CD4-positive, CD25-positive, alpha-beta regulatory T cell (primary cell): Measurements from ENCODE around the gene DDX11. TPM values are rescaled to one million over a fixed set of nuclear protein-coding genes. Genes with fewer than 3 reads are reported as not detected.
"Not testable (repeated sequence)": the region's sequence is repeated elsewhere in the genome, so short reads cannot be mapped to it uniquely, and the experiment has no call there.

ENCODE experiments used
- ATAC-seq, 2 donors: fragments of 150-1000 bp; cut with Tn5 transposase; one replicate each; pipeline ENCODE4 v1.10.0; 2021; ENCODE audit warnings: low read depth in 2 of 2, moderate number of reproducible peaks in 2 of 2, moderate library complexity in 1 of 2
- DNase-seq, 3 donors: peaks; one replicate each; pipeline versions ENCODE4 v3.0.0 to v3.0.0-alpha.2; 2012 to 2022; ENCODE audit warnings: mixed read lengths in 1 of 3
- H3K27ac ChIP-seq: one replicate; pipeline ENCODE4 v1.7.0; 2013; ENCODE audit warnings: mild to moderate bottlenecking, low read length; ENCODE audit not compliant: insufficient read depth, poor library complexity, severe bottlenecking
- H3K27me3 ChIP-seq: one replicate; pipeline ENCODE4 v1.7.0; 2013; ENCODE audit warnings: low read length; ENCODE audit not compliant: control insufficient read depth, insufficient read depth
- H3K36me3 ChIP-seq: one replicate; pipeline ENCODE4 v1.7.0; 2013; ENCODE audit warnings: mild to moderate bottlenecking, low read length, moderate library complexity; ENCODE audit not compliant: control insufficient read depth, insufficient read depth
- H3K4me1 ChIP-seq: 2 replicates; pipeline ENCODE4 v1.7.0; 2013; ENCODE audit warnings: mild to moderate bottlenecking, low read length; ENCODE audit not compliant: insufficient read depth, control insufficient read depth, poor library complexity, severe bottlenecking
- H3K4me3 ChIP-seq: one replicate; pipeline ENCODE4 v1.7.0; 2013; ENCODE audit warnings: low read depth, mild to moderate bottlenecking, low read length, moderate library complexity
- H3K9me3 ChIP-seq, 2 experiments: 1 replicate in 1 of 2; 2 replicates in 1 of 2; pipeline ENCODE4 v1.7.0; 2013; ENCODE audit warnings: low read length in 2 of 2, mild to moderate bottlenecking in 1 of 2, moderate library complexity in 1 of 2; ENCODE audit not compliant: control insufficient read depth in 2 of 2
- H3K27ac Mint-ChIP-seq, 3 donors: one replicate each; pipeline ENCODE4 v1.8.0; 2020 to 2022; ENCODE audit warnings: mild to moderate bottlenecking in 3 of 3, mixed read lengths in 3 of 3, moderate library complexity in 2 of 3
- H3K27me3 Mint-ChIP-seq: one replicate; pipeline ENCODE4 v1.8.0; 2022; ENCODE audit warnings: mild to moderate bottlenecking, mixed read lengths
- H3K36me3 Mint-ChIP-seq: one replicate; pipeline ENCODE4 v1.8.0; 2020; ENCODE audit warnings: mixed read lengths
- H3K4me1 Mint-ChIP-seq, 4 donors: one replicate each; pipeline ENCODE4 v1.8.0; 2020 to 2022; ENCODE audit warnings: mixed read lengths in 4 of 4, mild to moderate bottlenecking in 1 of 4
- H3K4me3 Mint-ChIP-seq, 4 donors: one replicate each; pipeline ENCODE4 v1.8.0; 2020 to 2022; ENCODE audit warnings: mild to moderate bottlenecking in 4 of 4, mixed read lengths in 4 of 4, moderate library complexity in 3 of 4
- H3K9me3 Mint-ChIP-seq, 7 donors: one replicate each; pipeline ENCODE4 v1.8.0; 2020 to 2022; ENCODE audit warnings: mixed read lengths in 7 of 7, mild to moderate bottlenecking in 3 of 7, moderate library complexity in 2 of 7
- polyA plus RNA-seq, 4 donors: library from polyadenylated mRNA; unstranded; fragments of 300-500 nt; fragmentation: Illumina TruSeq; gene quantifications; one replicate each; pipeline ENCODE4 v1.2.3, GENCODE V29; 2021
- total RNA-seq: library from RNA; stranded (reverse); gene quantifications from one replicate; pipeline ENCODE4 v1.2.3, GENCODE V29; 2022

The DDX11 gene
- total and polyA plus RNA-seq, 5 donors from 2014 or later, result 3.1 to 135 (median 9.4) TPM

DNA sequence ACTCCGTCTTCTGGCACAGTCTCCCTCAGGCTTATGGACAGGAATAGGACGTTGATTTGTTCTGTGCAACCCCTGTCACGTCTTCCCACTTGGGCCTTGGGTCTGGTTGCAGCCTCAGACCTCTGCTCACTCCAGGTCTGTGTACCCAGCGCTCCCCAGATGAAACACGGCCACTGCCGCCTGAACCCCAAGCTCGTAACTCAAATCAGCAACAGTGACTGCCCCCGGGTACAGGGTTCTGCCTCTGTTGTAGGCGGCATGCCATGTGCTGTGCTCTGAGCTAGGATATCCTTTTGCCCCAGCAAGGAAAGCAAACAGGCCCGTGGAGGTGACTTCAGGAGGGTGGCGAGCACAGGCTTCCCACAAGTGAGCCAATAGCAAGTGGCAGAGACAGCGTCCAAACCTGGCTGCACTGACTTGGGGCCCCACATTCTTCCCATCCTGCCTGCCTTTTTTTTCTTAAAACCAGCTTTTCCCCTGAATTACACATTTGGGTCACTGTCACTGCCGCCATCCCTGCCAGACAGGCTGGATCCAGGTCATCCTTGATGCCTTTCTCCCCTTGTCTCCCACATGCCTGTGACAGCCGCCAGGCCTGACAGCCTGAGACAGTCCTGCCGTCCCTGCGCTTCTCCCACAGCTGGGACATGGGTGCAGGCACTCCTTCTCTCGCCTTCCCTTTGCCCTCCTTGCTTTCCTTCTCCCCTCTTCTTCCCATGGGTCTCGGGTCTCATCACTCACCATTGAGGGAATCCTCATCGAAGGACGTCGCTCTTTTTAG lies 21.6 kb downstream of the DDX11 start:
- not testable (repeated sequence) for H3K4me1 Mint-ChIP-seq, ATAC-seq, H3K9me3 ChIP-seq, DNase-seq, H3K27me3 ChIP-seq, H3K4me3 Mint-ChIP-seq, H3K27ac Mint-ChIP-seq, H3K4me1 ChIP-seq, H3K27me3 Mint-ChIP-seq, H3K9me3 Mint-ChIP-seq, H3K27ac ChIP-seq, H3K4me3 ChIP-seq, H3K36me3 ChIP-seq
- peaks cover 19% of the 10 kb centered on the region for H3K36me3 Mint-ChIP-seq

DNA sequence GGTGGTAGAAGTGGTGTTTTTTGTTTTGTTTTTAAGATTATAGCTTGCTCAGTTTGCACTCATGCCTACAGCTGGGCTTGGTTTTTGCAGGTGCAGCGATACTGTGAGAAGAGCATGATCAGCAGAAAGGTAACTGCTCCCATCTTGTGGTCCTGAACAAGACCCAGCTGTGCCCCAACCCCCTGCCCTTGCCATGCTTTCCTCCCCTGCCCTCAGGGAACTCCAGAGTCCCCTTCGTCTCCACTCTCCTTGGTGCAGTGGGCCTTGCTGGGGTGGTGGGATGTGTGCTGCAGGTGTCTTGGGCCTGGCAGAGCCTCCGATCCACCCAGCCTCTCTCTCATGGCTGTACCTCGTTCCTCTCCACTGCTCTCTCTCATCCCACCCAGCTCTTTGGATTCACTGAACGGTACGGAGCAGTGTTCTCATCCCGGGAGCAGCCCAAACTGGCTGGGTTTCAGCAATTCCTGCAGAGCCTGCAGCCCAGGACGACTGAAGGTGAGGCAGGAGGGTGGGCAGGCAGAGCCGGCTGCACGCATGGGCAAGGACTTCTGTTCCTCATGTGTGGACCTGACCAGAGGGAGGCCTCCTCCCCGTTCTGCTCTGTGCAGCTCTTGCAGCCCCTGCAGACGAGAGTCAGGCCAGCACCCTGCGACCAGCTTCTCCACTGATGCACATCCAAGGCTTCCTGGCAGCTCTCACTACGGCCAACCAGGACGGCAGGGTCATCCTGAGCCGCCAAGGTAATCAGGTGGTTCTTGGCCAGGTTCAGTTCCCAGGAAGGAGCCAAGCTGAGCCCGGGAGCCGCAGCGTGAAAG lies 22.8 kb downstream of the DDX11 start:
- not testable (repeated sequence) for H3K27ac ChIP-seq, DNase-seq, H3K9me3 ChIP-seq, H3K27me3 ChIP-seq, H3K4me3 Mint-ChIP-seq, H3K4me1 Mint-ChIP-seq, H3K4me3 ChIP-seq, H3K4me1 ChIP-seq, H3K36me3 ChIP-seq, ATAC-seq, H3K9me3 Mint-ChIP-seq, H3K27ac Mint-ChIP-seq, H3K27me3 Mint-ChIP-seq
- peaks cover 19% of the 10 kb centered on the region for H3K36me3 Mint-ChIP-seq

DNA sequence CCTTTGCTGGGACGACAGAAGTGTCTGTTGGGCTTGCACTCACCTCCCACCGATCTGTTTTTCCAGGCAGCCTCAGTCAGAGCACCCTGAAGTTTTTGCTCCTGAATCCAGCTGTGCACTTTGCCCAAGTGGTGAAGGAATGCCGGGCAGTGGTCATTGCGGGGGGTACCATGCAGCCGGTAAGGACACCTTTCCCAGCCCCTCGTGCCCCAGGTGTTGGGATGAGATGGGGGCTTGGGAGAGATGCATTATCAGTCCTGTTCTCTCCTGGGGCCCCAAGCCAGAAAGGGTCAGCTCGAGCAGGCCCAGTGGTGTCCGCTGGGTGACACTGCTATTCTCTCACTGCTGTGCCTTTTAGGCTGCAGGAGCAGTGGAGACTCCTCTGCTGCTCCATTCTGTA lies 24.2 kb downstream of the DDX11 start:
- not testable (repeated sequence) for H3K36me3 ChIP-seq, H3K9me3 Mint-ChIP-seq, H3K27ac Mint-ChIP-seq, ATAC-seq, H3K4me1 ChIP-seq, H3K4me3 ChIP-seq, H3K27me3 ChIP-seq, H3K9me3 ChIP-seq, H3K4me3 Mint-ChIP-seq, H3K4me1 Mint-ChIP-seq, DNase-seq, H3K27me3 Mint-ChIP-seq, H3K27ac ChIP-seq
- peaks cover 19% of the 10 kb centered on the region for H3K36me3 Mint-ChIP-seq

DNA sequence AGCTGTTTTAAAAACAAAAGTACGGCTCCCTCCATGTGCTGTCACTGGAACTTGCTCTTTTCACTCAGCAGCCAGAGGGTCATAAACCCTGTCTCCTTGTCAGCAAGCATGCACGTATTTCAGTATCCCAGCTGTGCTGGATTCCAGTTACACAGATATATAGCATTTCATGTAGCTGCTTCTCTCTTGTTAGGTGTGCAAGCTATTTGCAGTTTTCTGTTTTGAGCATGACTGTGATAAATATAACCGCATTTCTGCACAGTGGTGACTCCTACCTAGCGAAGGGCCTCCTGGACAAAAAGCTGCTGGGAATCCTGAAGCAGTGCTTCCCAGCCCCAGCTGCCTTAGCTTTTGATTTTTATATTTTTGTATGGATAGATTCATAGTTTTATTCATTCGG lies 24.7 kb downstream of the DDX11 start:
- H3K9me3 Mint-ChIP-seq, result not testable (repeated sequence)

DNA sequence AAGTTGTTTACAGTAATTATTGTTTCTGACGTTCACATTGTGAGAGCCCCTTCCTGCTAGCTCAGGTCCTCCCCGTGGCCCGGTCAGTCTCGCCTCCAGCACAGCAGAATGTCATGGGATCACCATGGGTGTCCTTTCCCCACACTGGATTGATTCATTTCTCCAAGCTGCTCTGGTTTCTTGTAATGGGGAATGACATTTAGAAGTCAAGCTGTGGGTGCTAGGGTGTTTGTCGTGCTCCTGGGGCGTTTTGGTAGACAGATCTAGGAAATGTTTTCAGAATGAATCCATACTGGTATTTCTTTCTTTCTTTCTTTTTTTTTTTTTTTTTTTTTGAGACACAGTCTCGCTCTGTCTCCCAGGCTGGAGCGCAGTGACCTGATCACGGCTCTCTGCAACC lies 25.1 kb downstream of the DDX11 start:
- not testable (repeated sequence) for H3K4me3 Mint-ChIP-seq, H3K4me1 Mint-ChIP-seq, H3K27me3 Mint-ChIP-seq, H3K27ac ChIP-seq, H3K36me3 ChIP-seq, H3K4me1 ChIP-seq, DNase-seq, H3K9me3 Mint-ChIP-seq, H3K9me3 ChIP-seq, H3K4me3 ChIP-seq, ATAC-seq, H3K27ac Mint-ChIP-seq, H3K27me3 ChIP-seq
- H3K36me3 Mint-ChIP-seq, result peaks cover 19% of the 10 kb centered on the region

More for the DNA sequence above, 24.7 kb downstream of the DDX11 start:
- H3K4me3 Mint-ChIP-seq, DNase-seq, H3K27me3 ChIP-seq, H3K9me3 ChIP-seq, H3K4me1 ChIP-seq, H3K4me3 ChIP-seq, H3K27ac ChIP-seq, H3K27me3 Mint-ChIP-seq, H3K27ac Mint-ChIP-seq, ATAC-seq, H3K36me3 ChIP-seq, H3K4me1 Mint-ChIP-seq: not testable (repeated sequence)
- H3K36me3 Mint-ChIP-seq, result peaks cover 19% of the 10 kb centered on the region

DNA sequence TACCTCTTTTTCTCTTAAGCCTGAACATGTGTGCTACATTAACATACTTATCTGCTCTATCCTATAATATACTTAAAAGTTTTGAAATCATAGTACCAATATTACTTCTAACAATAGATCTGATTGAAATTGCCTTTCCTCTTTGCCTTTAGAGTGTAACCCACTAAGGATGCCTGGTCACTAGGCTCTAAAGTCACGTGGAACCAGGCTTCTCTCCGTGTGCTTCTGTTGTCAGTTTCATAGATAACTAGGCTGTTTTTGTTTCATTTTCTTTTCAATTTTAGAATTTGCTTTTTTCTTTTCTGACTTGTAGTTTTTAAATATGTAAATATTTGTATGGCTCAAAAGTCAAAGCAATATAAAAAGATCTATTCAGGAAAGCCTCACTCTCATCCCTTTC lies 25.8 kb downstream of the DDX11 start:
- H3K9me3 Mint-ChIP-seq, H3K4me3 Mint-ChIP-seq, H3K27me3 Mint-ChIP-seq, H3K27me3 ChIP-seq, H3K27ac ChIP-seq, H3K27ac Mint-ChIP-seq, H3K4me1 Mint-ChIP-seq, H3K4me3 ChIP-seq, H3K9me3 ChIP-seq, H3K36me3 ChIP-seq, H3K4me1 ChIP-seq, ATAC-seq, DNase-seq: not testable (repeated sequence)
- peaks cover 20% of the 10 kb centered on the region for H3K36me3 Mint-ChIP-seq

DNA sequence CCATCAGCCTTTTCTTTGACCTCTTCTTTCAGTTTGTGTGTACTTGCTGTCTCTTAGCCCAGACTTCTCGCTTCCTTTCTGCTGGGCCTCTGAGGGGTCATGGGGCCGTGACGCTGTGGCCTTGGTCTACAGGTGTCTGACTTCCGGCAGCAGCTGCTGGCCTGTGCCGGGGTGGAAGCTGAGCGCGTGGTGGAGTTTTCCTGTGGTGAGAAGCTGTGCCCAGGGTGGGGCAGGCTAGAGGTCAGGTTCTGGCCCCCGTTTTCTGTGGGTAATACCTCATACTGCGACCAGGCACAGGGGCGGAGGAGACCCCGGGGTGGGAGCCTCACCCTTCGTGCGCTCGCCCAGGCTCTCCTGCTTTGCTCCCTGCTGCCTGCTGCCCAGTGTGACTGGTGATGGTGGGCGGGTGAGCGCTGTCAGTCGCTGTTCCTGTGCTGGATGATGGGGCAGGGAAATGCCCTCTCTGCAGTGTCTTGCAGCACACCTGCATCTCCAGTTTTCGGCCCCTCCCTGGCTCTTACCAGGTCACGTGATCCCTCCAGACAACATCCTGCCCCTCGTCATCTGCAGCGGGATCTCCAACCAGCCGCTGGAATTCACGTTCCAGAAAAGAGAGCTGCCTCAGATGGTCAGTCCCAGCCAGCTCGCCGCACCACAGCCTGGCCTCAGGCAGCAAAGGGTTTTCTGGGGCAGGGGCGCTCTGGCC lies 27.0 kb downstream of the DDX11 start:
- not testable (repeated sequence) for H3K4me1 Mint-ChIP-seq, H3K36me3 ChIP-seq, H3K9me3 ChIP-seq, DNase-seq, H3K27me3 ChIP-seq, H3K9me3 Mint-ChIP-seq, H3K27ac ChIP-seq, ATAC-seq, H3K27me3 Mint-ChIP-seq, H3K4me1 ChIP-seq, H3K4me3 ChIP-seq, H3K4me3 Mint-ChIP-seq
- Mint-ChIP-seq H3K36me3 (peaks cover 17% of the 10 kb centered on the region), H3K27ac (peak overlapping the region in 1 of 3 donors; percentile 48)
